CD4-positive, alpha-beta T cell treated with Interleukin-17A for 1 hour (primary cell): ENCODE data around the gene CDH8.
"Not testable (repeated sequence)": the region's sequence is repeated elsewhere in the genome, so short reads cannot be mapped to it uniquely, and the experiment has no call there.

Experiments used
- DNase-seq: peaks from one replicate; pipeline ENCODE4 v3.0.0-alpha.2; 2020

The CDH8 gene

GRCh38 chr16:61926766-61927165, 109.5 kb downstream of the CDH8 start:
- DNase-seq = no peak

GRCh38 chr16:61923629-61924028, 112.6 kb downstream of the CDH8 start:
- no peak for DNase-seq

- no peak for DNase-seq
Measured at GRCh38 chr16:61921373-61921772, 114.9 kb downstream of the CDH8 start.

GRCh38 chr16:61917865-61918826, 118.1 kb downstream of the CDH8 start:
- not testable (repeated sequence) for DNase-seq

- DNase-seq = no peak
Measured at GRCh38 chr16:61915569-61915968, 120.7 kb downstream of the CDH8 start.

GRCh38 chr16:61909074-61909473, 127.2 kb downstream of the CDH8 start:
- DNase-seq = no peak

- no peak for DNase-seq
Measured at GRCh38 chr16:61908426-61908825, 127.8 kb downstream of the CDH8 start.

- no peak for DNase-seq
Measured at GRCh38 chr16:61901689-61902088, 134.5 kb downstream of the CDH8 start.

- DNase-seq = no peak
Measured at GRCh38 chr16:61900482-61900881, 135.8 kb downstream of the CDH8 start.

- no peak for DNase-seq
Measured at GRCh38 chr16:61897657-61898056, 138.6 kb downstream of the CDH8 start.

GRCh38 chr16:61892531-61892930, 143.7 kb downstream of the CDH8 start:
- no peak for DNase-seq

- DNase-seq = no peak
Measured at GRCh38 chr16:61891460-61891859, 144.8 kb downstream of the CDH8 start.

- DNase-seq = no peak
Measured at GRCh38 chr16:61890386-61890785, 145.9 kb downstream of the CDH8 start.

GRCh38 chr16:61887903-61888302, 148.3 kb downstream of the CDH8 start:
- no peak for DNase-seq

GRCh38 chr16:61885343-61885742, 150.9 kb downstream of the CDH8 start:
- DNase-seq = no peak

GRCh38 chr16:61879306-61879705, 156.9 kb downstream of the CDH8 start:
- DNase-seq = no peak

- no peak for DNase-seq
Measured at GRCh38 chr16:61877436-61877835, 158.8 kb downstream of the CDH8 start.

GRCh38 chr16:61872778-61873119, 163.5 kb downstream of the CDH8 start:
- no peak for DNase-seq

GRCh38 chr16:61871837-61872777, 164.1 kb downstream of the CDH8 start:
- no peak for DNase-seq

GRCh38 chr16:61862221-61863155, 173.8 kb downstream of the CDH8 start:
- DNase-seq = no peak

GRCh38 chr16:61858988-61859387, 177.2 kb downstream of the CDH8 start:
- DNase-seq = no peak

GRCh38 chr16:61842666-61843065, 193.6 kb downstream of the CDH8 start:
- DNase-seq = no peak
